Activated T-cell treated with anti-CD3 and anti-CD28 coated beads, Interleukin-2, amount 50 U/mL, for 72 hours (primary cell): ENCODE measurements around the gene SPTLC3. TPM values are rescaled to one million over a fixed set of nuclear protein-coding genes. Genes with fewer than 3 reads are reported as not detected.

Source experiments
- ATAC-seq, 2 donors: fragments of 150-1000 bp; cut with Tn5 transposase; replicated peaks in 1 of 2; 2 replicates each; pipeline ENCODE4 v1.10.0; 2021; ENCODE audit warnings: moderate library complexity in 2 of 2, mild to moderate bottlenecking in 1 of 2
- DNase-seq, 2 donors: peaks; one replicate each; pipeline ENCODE4 v3.0.0; 2021 to 2022; ENCODE audit warnings: mixed read lengths in 1 of 2
- H3K27ac Mint-ChIP-seq: one replicate; pipeline ENCODE4 v1.8.0; 2022; ENCODE audit warnings: mild to moderate bottlenecking, moderate library complexity, mixed read lengths
- H3K27me3 Mint-ChIP-seq: one replicate; pipeline ENCODE4 v1.8.0; 2022; ENCODE audit warnings: low read depth, mixed read lengths
- H3K36me3 Mint-ChIP-seq, 2 donors: one replicate each; pipeline ENCODE4 v1.8.0; 2022; ENCODE audit warnings: mixed read lengths in 2 of 2, mild to moderate bottlenecking in 1 of 2; ENCODE audit not compliant: insufficient read depth in 2 of 2
- H3K4me1 Mint-ChIP-seq: one replicate; pipeline ENCODE4 v1.8.0; 2022; ENCODE audit warnings: low read depth, mixed read lengths
- H3K4me3 Mint-ChIP-seq, 2 donors: one replicate each; pipeline ENCODE4 v1.8.0; 2022; ENCODE audit warnings: mild to moderate bottlenecking in 2 of 2, mixed read lengths in 2 of 2, moderate library complexity in 2 of 2
- H3K9me3 Mint-ChIP-seq, 2 donors: one replicate each; pipeline ENCODE4 v1.8.0; 2022; ENCODE audit warnings: mixed read lengths in 2 of 2
- total RNA-seq, 2 donors: library from RNA; stranded (reverse); gene quantifications; one replicate each; pipeline ENCODE4 v1.2.3, GENCODE V29; 2022

Gene SPTLC3
- 1 to 10 TPM; 1.4 to 2.0 TPM for total RNA-seq

DNA sequence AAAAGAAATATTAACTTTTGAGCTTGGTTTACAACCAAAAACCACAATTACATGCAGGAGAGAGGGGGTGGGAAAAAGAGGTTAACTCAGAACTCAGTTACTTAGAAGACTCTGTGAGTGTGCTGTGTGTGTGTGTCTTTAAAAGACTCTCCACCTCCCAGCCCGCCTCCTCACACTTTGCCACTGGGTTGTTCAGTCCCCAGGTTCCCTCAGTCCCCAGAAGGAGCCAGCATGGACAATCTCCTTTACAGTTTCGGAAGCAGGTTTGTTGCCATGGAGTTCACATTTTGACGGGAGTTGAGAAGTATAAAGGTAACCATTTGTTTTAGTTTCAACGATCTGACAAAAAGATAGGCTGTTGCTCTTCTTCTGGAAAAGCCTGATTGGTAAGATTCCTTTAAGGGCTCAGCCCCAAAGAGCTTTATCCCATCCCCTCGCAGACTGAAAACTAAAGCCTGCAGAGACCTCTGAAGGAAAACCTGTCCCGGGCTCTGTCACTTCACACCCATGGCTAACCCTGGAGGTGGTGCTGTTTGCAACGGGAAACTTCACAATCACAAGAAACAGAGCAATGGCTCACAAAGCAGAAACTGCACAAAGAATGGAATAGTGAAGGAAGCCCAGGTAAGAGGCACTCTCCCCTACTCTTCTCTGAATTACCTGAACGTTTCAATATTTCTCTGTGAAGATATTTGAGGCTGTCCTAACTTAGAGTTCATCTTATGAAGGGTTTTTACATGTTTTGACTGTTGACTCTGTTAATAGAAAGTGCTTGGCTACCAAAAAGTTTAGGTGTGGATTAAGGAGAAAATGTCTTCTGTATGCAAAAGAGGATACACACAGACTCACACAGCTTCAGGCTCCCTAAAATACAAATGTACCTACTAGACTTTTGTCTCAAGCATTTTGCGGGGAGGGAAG is at the start of gene SPTLC3:
SPTLC3 (plus strand) TSS at position 212 of the 921 bp plus-strand sequence; CDS start at position 508, 296 bp downstream.
- DNase-seq (peak in 1 of 2 donors; percentile 8), ATAC-seq (peak; percentile 51 to 52)
- Mint-ChIP-seq H3K27ac (peak within 1 kb of the TSS; percentile 76), H3K9me3 (no peaks in the 10 kb centered on the region), H3K4me1 (peaks cover 32% of the 10 kb centered on the region), H3K27me3 (no peaks in the 10 kb centered on the region), H3K4me3 (peak within 1 kb of the TSS; percentile 69 to 76), H3K36me3 (no peaks in the 10 kb centered on the region)

DNA sequence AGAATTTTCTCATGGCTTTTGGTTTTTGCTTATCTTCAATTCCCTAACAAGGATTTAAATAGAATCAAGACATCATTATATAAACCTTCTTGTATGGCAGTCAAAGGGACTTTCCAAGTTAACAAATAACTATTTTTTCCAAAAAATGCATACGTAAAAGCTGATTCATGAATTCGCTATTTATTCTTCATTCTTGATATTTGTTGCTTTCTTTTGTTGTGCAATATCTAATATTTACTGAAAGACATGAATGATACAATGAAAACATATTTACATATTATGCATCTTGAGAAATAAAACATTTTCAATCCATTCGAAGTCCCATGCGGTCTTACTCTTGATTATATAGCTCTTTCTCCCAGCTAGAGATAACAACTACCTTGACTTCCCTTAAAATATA is 47.0 kb upstream of the SPTLC3 start:
- H3K4me1 Mint-ChIP-seq = no peaks in the 10 kb centered on the region

DNA sequence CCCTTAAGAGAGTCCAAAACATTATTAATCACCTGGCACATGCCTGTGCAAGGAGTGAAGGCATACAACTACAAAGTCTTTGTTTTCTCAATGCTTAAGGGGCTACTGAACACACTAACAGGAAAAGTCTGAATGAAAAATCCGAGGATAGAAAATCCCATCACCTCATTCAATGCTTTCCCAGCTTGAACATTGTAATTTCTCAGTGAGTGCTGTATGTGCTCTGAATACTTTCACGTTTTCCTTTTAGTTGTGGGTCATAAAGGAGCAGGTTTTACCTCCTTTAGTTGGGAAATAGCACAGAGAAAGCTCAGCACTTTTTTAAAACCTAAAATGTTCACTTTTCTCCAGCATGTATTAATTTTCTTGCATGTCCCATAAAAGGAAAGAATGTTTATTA is 45.9 kb upstream of the SPTLC3 start:
- Mint-ChIP-seq H3K27me3 (peaks cover 11% of the 10 kb centered on the region), H3K4me1 (no peaks in the 10 kb centered on the region), H3K9me3 (no peaks in the 10 kb centered on the region), H3K4me3 (no peak overlapping the region), H3K27ac (no peak overlapping the region), H3K36me3 (no peaks in the 10 kb centered on the region)
- DNase-seq (no peak), ATAC-seq (no peak)

More for the DNA sequence above, 47.0 kb upstream of the SPTLC3 start:
- peaks cover 11% of the 10 kb centered on the region for H3K27me3 Mint-ChIP-seq
- H3K4me3 Mint-ChIP-seq = no peak overlapping the region
- no peak overlapping the region for H3K27ac Mint-ChIP-seq
- no peaks in the 10 kb centered on the region for H3K36me3 Mint-ChIP-seq
- no peaks in the 10 kb centered on the region for H3K9me3 Mint-ChIP-seq
- DNase-seq = no peak
- ATAC-seq = no peak

DNA sequence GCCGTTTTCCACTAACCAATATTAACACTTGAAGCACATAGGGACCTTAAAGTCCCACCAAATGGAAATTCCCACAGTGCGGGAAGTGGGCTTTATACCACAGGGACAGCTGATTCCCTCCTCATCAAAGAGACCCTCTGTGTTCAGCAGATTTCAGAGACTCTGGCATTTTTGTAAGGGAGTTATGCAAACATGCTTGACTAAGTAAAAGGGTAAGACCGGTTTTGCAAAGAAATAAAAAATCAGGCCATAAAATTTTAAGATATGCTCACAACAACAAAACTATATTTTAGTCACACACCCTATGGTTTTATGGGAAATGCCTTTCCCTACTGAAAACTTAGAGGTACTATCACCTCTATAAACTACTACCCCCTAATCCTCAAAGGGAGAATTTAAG is 45.4 kb upstream of the SPTLC3 start:
- Mint-ChIP-seq H3K4me1 (peaks cover 4% of the 10 kb centered on the region), H3K9me3 (no peaks in the 10 kb centered on the region)

DNA sequence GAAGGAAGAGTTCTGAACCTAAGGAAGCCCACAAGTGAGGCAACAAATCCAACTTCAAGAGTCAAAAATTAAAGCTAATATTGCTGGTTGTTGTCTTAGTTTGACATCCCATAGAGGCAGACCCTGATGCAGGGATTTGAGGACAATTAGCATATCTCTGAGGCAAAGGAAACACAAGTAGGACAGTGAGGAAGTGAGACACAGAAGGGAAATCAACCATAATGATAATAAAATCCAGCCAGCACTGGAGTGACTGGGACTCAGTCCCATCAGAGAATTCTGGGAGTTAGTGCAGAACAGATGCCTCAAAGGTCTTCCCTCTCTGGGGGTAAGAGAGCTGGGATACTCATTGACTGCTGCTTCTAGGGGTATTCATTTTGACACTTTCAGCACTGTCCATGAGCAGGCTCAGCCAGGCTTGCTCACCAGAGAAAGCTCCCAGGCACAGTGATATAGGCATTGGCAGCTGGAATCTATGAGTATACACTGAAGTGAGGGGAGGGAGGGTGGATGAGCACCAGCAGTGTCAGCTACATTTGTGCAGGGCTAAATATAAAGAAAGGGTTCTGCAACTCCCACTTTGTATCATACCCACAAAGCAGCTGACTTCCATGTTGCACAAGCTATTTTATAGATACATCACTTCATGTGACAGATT is 43.4 kb upstream of the SPTLC3 start:
- Mint-ChIP-seq H3K4me3 (no peak overlapping the region), H3K27ac (no peak overlapping the region), H3K27me3 (no peaks in the 10 kb centered on the region), H3K36me3 (peaks cover 0 to 1% of the 10 kb centered on the region in 2 donors), H3K4me1 (peaks cover 11% of the 10 kb centered on the region), H3K9me3 (no peaks in the 10 kb centered on the region)
- peak; percentile 31 to 62 for ATAC-seq
- DNase-seq = no peak

More for the DNA sequence above, 45.4 kb upstream of the SPTLC3 start:
- Mint-ChIP-seq H3K27me3 (peaks cover 11% of the 10 kb centered on the region), H3K4me3 (no peak overlapping the region), H3K27ac (no peak overlapping the region), H3K36me3 (no peaks in the 10 kb centered on the region)
- ATAC-seq (no peak), DNase-seq (no peak)

DNA sequence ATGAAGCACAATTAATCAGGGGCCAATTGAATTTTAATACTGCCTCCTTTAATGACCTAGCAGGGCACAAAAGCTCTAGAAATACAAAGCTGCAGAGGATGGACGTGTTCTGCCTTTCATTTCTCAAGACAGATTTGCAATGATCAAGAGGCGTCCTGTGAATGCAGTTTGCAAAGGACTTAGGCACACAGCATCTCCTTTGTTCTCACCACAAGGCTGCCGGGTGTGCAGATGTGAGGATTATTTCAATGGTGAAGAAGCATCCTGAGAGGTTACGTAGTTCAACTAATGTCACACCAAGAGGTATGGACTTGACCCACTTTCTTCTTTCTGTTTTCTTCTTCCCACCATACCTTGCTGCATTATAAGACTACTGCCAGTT is 42.9 kb upstream of the SPTLC3 start:
- no peak overlapping the region for H3K4me3 Mint-ChIP-seq
- H3K36me3 Mint-ChIP-seq = peaks cover 0 to 1% of the 10 kb centered on the region in 2 donors
- no peaks in the 10 kb centered on the region for H3K9me3 Mint-ChIP-seq
- H3K4me1 Mint-ChIP-seq = peaks cover 11% of the 10 kb centered on the region
- no peak overlapping the region for H3K27ac Mint-ChIP-seq
- DNase-seq (no peak), ATAC-seq (no peak)
- H3K27me3 Mint-ChIP-seq = no peaks in the 10 kb centered on the region

- DNase-seq = no peak
- Mint-ChIP-seq H3K4me1 (peaks cover 11% of the 10 kb centered on the region), H3K9me3 (no peaks in the 10 kb centered on the region), H3K36me3 (peaks cover 0 to 1% of the 10 kb centered on the region in 2 donors), H3K4me3 (no peak overlapping the region), H3K27me3 (no peaks in the 10 kb centered on the region), H3K27ac (no peak overlapping the region)
- ATAC-seq = no peak
These were observed 42.2 kb upstream of the SPTLC3 start for GRCh38 chr20:12966468-12967085.

- H3K9me3 Mint-ChIP-seq = no peaks in the 10 kb centered on the region
- DNase-seq = no peak
- no peak for ATAC-seq
- H3K4me3 Mint-ChIP-seq = no peak overlapping the region
- peaks cover 0 to 1% of the 10 kb centered on the region in 2 donors for H3K36me3 Mint-ChIP-seq
- H3K27me3 Mint-ChIP-seq = no peaks in the 10 kb centered on the region
- H3K4me1 Mint-ChIP-seq = peaks cover 11% of the 10 kb centered on the region
- no peak overlapping the region for H3K27ac Mint-ChIP-seq
These were observed 40.8 kb upstream of the SPTLC3 start for GRCh38 chr20:12967932-12968331.

DNA sequence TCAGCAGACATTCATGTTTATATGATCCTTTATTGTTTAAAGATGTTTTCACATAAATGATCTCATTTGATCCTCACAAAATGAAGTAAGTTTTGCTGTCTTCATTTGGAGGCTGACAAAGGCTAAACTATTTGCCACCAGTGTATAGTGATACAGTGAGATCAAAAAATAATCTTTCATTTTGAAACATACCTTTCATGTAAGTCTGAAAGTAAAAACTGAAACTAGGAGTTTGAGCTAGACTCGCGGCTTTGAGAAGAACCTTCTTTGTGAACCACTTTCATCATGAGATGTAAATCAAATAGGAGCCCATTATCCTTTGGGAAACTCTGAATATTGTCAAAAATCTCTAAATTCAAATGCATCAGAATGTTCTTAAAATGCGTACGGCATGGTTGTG is 40.3 kb upstream of the SPTLC3 start:
- H3K27me3 Mint-ChIP-seq = no peaks in the 10 kb centered on the region
- ATAC-seq (peak; percentile 42 to 59), DNase-seq (no peak)
- H3K27ac Mint-ChIP-seq = no peak overlapping the region
- H3K4me3 Mint-ChIP-seq = no peak overlapping the region
- peaks cover 11% of the 10 kb centered on the region for H3K4me1 Mint-ChIP-seq
- no peaks in the 10 kb centered on the region for H3K9me3 Mint-ChIP-seq
- H3K36me3 Mint-ChIP-seq = peaks cover 0 to 1% of the 10 kb centered on the region in 2 donors

DNA sequence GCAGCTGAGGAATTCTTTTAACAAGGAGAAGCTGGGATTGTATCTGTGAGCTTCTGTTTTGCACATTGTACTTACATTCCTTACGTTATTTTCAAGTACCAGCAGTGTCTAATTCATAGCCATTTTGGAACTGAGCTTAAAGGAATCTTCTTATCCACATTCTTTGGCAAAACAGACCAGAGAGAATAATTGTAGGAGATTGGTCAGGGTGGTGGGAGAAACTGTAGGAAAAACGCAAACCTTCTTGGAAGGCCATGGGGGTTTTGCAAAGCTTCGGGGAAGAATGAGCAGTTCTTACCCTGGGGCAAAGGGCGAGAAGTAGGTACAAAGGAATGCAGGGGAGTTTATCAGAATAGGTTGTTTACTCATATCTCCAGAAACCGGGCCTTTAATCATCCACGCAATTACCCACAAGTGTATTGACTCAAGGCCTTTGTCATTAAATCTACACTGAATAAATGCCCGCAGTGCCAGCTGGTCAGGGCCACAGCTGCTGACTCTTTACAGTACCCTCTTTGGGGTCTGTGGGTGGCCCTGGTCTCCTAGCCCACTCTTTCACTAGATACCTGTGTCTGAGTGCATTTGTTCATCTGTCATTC is 39.6 kb upstream of the SPTLC3 start:
- H3K36me3 Mint-ChIP-seq = peaks cover 0 to 1% of the 10 kb centered on the region in 2 donors
- no peak for DNase-seq
- no peak overlapping the region for H3K27ac Mint-ChIP-seq
- H3K9me3 Mint-ChIP-seq = no peaks in the 10 kb centered on the region
- H3K4me1 Mint-ChIP-seq = peaks cover 11% of the 10 kb centered on the region
- H3K4me3 Mint-ChIP-seq = no peak overlapping the region
- no peak for ATAC-seq
- H3K27me3 Mint-ChIP-seq = no peaks in the 10 kb centered on the region

GRCh38 chr20:12970372-12970821 is 38.4 kb upstream of the SPTLC3 start:
- DNase-seq (peak; percentile 5 to 10), ATAC-seq (no peak)
- Mint-ChIP-seq H3K4me1 (peaks cover 11% of the 10 kb centered on the region), H3K4me3 (no peak overlapping the region), H3K36me3 (peaks cover 0 to 1% of the 10 kb centered on the region in 2 donors), H3K27ac (no peak overlapping the region), H3K27me3 (no peaks in the 10 kb centered on the region), H3K9me3 (no peaks in the 10 kb centered on the region)

- H3K9me3 Mint-ChIP-seq = no peaks in the 10 kb centered on the region
- H3K4me1 Mint-ChIP-seq = no peaks in the 10 kb centered on the region
- no peak overlapping the region for H3K4me3 Mint-ChIP-seq
- H3K27me3 Mint-ChIP-seq = peaks cover 18% of the 10 kb centered on the region
- no peak for DNase-seq
- no peak for ATAC-seq
- no peaks in the 10 kb centered on the region for H3K36me3 Mint-ChIP-seq
- H3K27ac Mint-ChIP-seq = no peak overlapping the region
These were observed 32.8 kb upstream of the SPTLC3 start for GRCh38 chr20:12975833-12976608.
